H9 (cell line): ENCODE measurements around the gene OLFM4. TPM values are rescaled to one million over a fixed set of nuclear protein-coding genes. Genes with fewer than 3 reads are reported as not detected.

Experiments used
- DNase-seq: peaks from one replicate; pipeline ENCODE4 v3.0.0-alpha.2; 2017
- H2AFZ ChIP-seq: one replicate; pipeline ENCODE4 v1.6.1; 2013; ENCODE audit warnings: mild to moderate bottlenecking, low read length, control low read depth, moderate library complexity
- H2AK5ac ChIP-seq: 2 replicates; pipeline ENCODE4 v1.6.1; 2013; ENCODE audit warnings: low read length, control low read depth, mixed read lengths; ENCODE audit not compliant: insufficient read length
- H2BK120ac ChIP-seq: one replicate; pipeline ENCODE4 v1.6.1; 2013; ENCODE audit warnings: low read depth, mild to moderate bottlenecking, low read length, control low read depth, inconsistent platforms; ENCODE audit not compliant: poor library complexity, severe bottlenecking
- H2BK12ac ChIP-seq: 2 replicates; pipeline ENCODE4 v1.6.1; 2013; ENCODE audit warnings: low read length, control low read depth, mixed read lengths, low read depth; ENCODE audit not compliant: insufficient read length
- H2BK15ac ChIP-seq: 2 replicates; pipeline ENCODE4 v1.6.1; 2013; ENCODE audit warnings: low read depth, low read length, control low read depth
- H2BK20ac ChIP-seq: one replicate; pipeline ENCODE4 v1.6.1; 2013; ENCODE audit warnings: low read depth, mild to moderate bottlenecking, low read length, control low read depth, inconsistent platforms; ENCODE audit not compliant: poor library complexity, severe bottlenecking
- H2BK5ac ChIP-seq: 2 replicates; pipeline ENCODE4 v1.6.1; 2013; ENCODE audit warnings: low read length, control low read depth, mixed read lengths; ENCODE audit not compliant: insufficient read length
- H3K14ac ChIP-seq: 2 replicates; pipeline ENCODE4 v1.6.1; 2013; ENCODE audit warnings: low read length, control low read depth; ENCODE audit not compliant: insufficient read depth
- H3K18ac ChIP-seq: 2 replicates; pipeline ENCODE4 v1.6.1; 2013; ENCODE audit warnings: low read depth, mild to moderate bottlenecking, mixed read lengths, low read length, control low read depth; ENCODE audit not compliant: insufficient read length
- H3K23ac ChIP-seq: 2 replicates; pipeline ENCODE4 v1.6.1; 2013; ENCODE audit warnings: low read length, control low read depth, mixed read lengths, low read depth; ENCODE audit not compliant: insufficient read length
- H3K23me2 ChIP-seq: 2 replicates; pipeline ENCODE4 v1.6.1; 2013; ENCODE audit warnings: low read depth, mild to moderate bottlenecking, mixed read lengths, low read length, control low read depth; ENCODE audit not compliant: insufficient read length, poor library complexity, severe bottlenecking
- H3K27ac ChIP-seq: 2 replicates; pipeline ENCODE4 v1.5.1; 2013; ENCODE audit warnings: low read length, control low read depth, mixed read lengths, low read depth; ENCODE audit not compliant: insufficient read length
- H3K27me3 ChIP-seq: 2 replicates; pipeline ENCODE4 v1.6.1; 2013; ENCODE audit warnings: low read length, control low read depth, inconsistent platforms; ENCODE audit not compliant: insufficient read depth
- H3K4ac ChIP-seq: 2 replicates; pipeline ENCODE4 v1.6.1; 2013; ENCODE audit warnings: low read depth, mild to moderate bottlenecking, control low read depth, inconsistent platforms, low read length, moderate library complexity
- H3K4me1 ChIP-seq: 2 replicates; pipeline ENCODE4 v1.6.1; 2013; ENCODE audit warnings: low read length, control low read depth, inconsistent platforms; ENCODE audit not compliant: insufficient read depth
- H3K4me2 ChIP-seq: 2 replicates; pipeline ENCODE4 v1.6.1; 2013; ENCODE audit warnings: low read length, control low read depth, mixed read lengths; ENCODE audit not compliant: insufficient read length, insufficient read depth
- H3K56ac ChIP-seq: 2 replicates; pipeline ENCODE4 v1.6.1; 2013; ENCODE audit warnings: low read depth, mild to moderate bottlenecking, mixed read lengths, low read length, control low read depth; ENCODE audit not compliant: insufficient read length
- H3K79me1 ChIP-seq: 2 replicates; pipeline ENCODE4 v1.6.1; 2013; ENCODE audit warnings: low read depth, mild to moderate bottlenecking, moderate library complexity, low read length, control low read depth, inconsistent platforms; ENCODE audit not compliant: insufficient read depth, poor library complexity, severe bottlenecking
- H3K79me2 ChIP-seq: 2 replicates; pipeline ENCODE4 v1.6.1; 2013; ENCODE audit warnings: low read length, control low read depth, inconsistent platforms; ENCODE audit not compliant: insufficient read depth
- H3K9ac ChIP-seq: 2 replicates; pipeline ENCODE4 v1.6.1; 2013; ENCODE audit warnings: low read length, control low read depth, mixed read lengths; ENCODE audit not compliant: insufficient read length; ENCODE audit errors: extremely low read depth
- H3K9me3 ChIP-seq: one replicate; pipeline ENCODE4 v1.6.1; 2013; ENCODE audit warnings: low read depth, low read length, inconsistent platforms; ENCODE audit not compliant: control insufficient read depth
- H3T11ph ChIP-seq: one replicate; pipeline ENCODE4 v1.6.1; 2013; ENCODE audit warnings: mild to moderate bottlenecking, low read length, control low read depth, inconsistent platforms
- H4K20me1 ChIP-seq: one replicate; pipeline ENCODE4 v1.6.1; 2013; ENCODE audit not compliant: control insufficient read depth, insufficient read length, insufficient read depth
- H4K5ac ChIP-seq: 2 replicates; pipeline ENCODE4 v1.6.1; 2013; ENCODE audit warnings: low read depth, mild to moderate bottlenecking, mixed read lengths, low read length, control low read depth; ENCODE audit not compliant: insufficient read length
- H4K8ac ChIP-seq: replicated peaks from 2 replicates; pipeline ENCODE4 v1.6.1; 2013; ENCODE audit warnings: low read length, control low read depth, mixed read lengths, low read depth; ENCODE audit not compliant: insufficient read length
- H4K91ac ChIP-seq: 2 replicates; pipeline ENCODE4 v1.6.1; 2013; ENCODE audit warnings: low read depth, mild to moderate bottlenecking, moderate library complexity, mixed read lengths, low read length, control low read depth; ENCODE audit not compliant: insufficient read length
- H3K27ac Mint-ChIP-seq, 3 experiments: 2 replicates in 2 of 3; 3 replicates in 1 of 3; pipeline ENCODE4 v1.8.0; 2020 to 2021; ENCODE audit warnings: mixed read lengths in 3 of 3, mild to moderate bottlenecking in 1 of 3, moderate library complexity in 1 of 3
- H3K27me3 Mint-ChIP-seq: 2 replicates; pipeline ENCODE4 v1.8.0; 2021; ENCODE audit warnings: low read depth, mild to moderate bottlenecking, moderate library complexity, mixed read lengths
- H3K36me3 Mint-ChIP-seq, 3 experiments: 2 replicates in 2 of 3; 3 replicates in 1 of 3; pipeline ENCODE4 v1.8.0; 2020 to 2021; ENCODE audit warnings: low read depth in 3 of 3, mixed read lengths in 3 of 3; ENCODE audit not compliant: insufficient read depth in 1 of 3
- H3K4me1 Mint-ChIP-seq, 2 experiments: 2 replicates each; pipeline ENCODE4 v1.8.0; 2020; ENCODE audit warnings: mixed read lengths in 2 of 2
- H3K4me3 Mint-ChIP-seq, 2 experiments: 2 replicates in 1 of 2; 3 replicates in 1 of 2; pipeline ENCODE4 v1.8.0; 2020 to 2021; ENCODE audit warnings: mild to moderate bottlenecking in 2 of 2, mixed read lengths in 2 of 2, moderate library complexity in 1 of 2
- H3K9me3 Mint-ChIP-seq, 2 experiments: 2 replicates in 1 of 2; 3 replicates in 1 of 2; pipeline ENCODE4 v1.8.0; 2020; ENCODE audit warnings: mild to moderate bottlenecking in 2 of 2, mixed read lengths in 2 of 2, moderate library complexity in 1 of 2
- WGBS: extraction: QIAGEN DNeasy Blood & Tissue Kit; methylation state at CpG from one replicate; pipeline ENCODE4 v1.1.7; 2013; ENCODE audit warnings: missing lambda C conversion rate, low lambda C conversion rate, mixed read lengths; ENCODE audit not compliant: insufficient read length; ENCODE audit errors: extremely low coverage; 5-methylcytosine and 5-hydroxymethylcytosine counted together
- total RNA-seq: library from RNA; stranded (reverse); gene quantifications from 2 replicates; pipeline ENCODE4 v1.2.1, GENCODE V29; 2021
- TF ChIP-seq, protein P1 (sequence below): fragments of 200-600 bp; sonication (generic); conservative IDR thresholded peaks from 3 replicates; pipeline ENCODE4 v1.8.0; 2021; ENCODE audit warnings: antibody characterized with exemption, mild to moderate bottlenecking

The OLFM4 gene
- total RNA-seq, 1 experiment from 2014 or later, result not detected

DNA sequence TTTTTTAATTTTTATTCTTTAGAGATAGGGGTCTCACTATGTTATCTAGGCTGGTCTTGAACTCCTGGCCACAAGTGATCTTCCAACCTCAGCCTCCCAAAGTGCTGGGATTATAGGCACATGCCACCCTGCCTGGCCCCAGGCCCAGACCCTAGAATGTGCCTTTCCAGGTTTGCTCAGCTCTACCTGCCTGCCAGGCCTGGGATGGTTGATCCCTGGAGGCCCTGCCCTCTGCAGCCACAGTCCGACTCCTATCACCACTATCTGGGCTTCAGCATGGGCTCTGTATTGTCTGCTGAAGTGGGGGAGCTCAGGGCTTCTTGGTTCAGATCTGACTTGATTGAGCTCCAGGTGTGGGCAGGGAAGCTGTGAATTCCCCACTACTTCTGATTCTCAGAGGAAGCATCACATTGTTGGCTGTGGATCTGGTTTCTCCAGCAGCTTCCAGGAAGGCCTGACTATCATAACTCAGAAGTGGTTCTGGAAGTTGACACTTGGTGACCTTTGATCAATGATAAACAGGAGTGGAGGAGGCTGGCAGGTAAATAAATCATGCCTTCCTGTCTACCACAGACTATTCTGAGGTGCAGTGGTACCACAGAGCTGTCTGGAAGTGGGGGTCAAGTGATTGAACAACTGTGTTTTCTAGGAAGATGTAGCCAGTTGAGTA lies 71.9 kb downstream of the OLFM4 start:
- Mint-ChIP-seq H3K27ac (no peak overlapping the region), H3K27me3 (no peaks in the 10 kb centered on the region), H3K4me3 (no peak overlapping the region), H3K9me3 (peaks cover 0 to 5% of the 10 kb centered on the region in 2 experiments; a peak in 1 of 5 replicates), H3K36me3 (no peaks in the 10 kb centered on the region; a peak in 1 of 7 replicates), H3K4me1 (no peaks in the 10 kb centered on the region)
- Histone ChIP-seq H3K79me1 (no peaks in the 10 kb centered on the region), H2BK20ac (no peak overlapping the region), H2BK12ac (no peak overlapping the region), H4K5ac (no peak overlapping the region), H3K4me1 (no peaks in the 10 kb centered on the region), H3K23ac (no peak overlapping the region), H4K91ac (no peak overlapping the region), H3K9ac (no peak overlapping the region), H3T11ph (no peak overlapping the region), H2BK120ac (no peak overlapping the region), H3K79me2 (no peaks in the 10 kb centered on the region), H3K27ac (no peak overlapping the region), H3K27me3 (no peaks in the 10 kb centered on the region), H3K4ac (no peak overlapping the region), H2AK5ac (no peak overlapping the region), H3K18ac (no peak overlapping the region), H3K23me2 (no peaks in the 10 kb centered on the region), H4K8ac (no peak overlapping the region), H3K14ac (no peak overlapping the region), H4K20me1 (no peaks in the 10 kb centered on the region), H3K9me3 (no peaks in the 10 kb centered on the region), H2BK5ac (no peak overlapping the region), H2BK15ac (no peak overlapping the region), H3K4me2 (no peak overlapping the region), H2AFZ (no peak overlapping the region), H3K56ac (no peak overlapping the region)
- TF ChIP-seq, protein P1, sequence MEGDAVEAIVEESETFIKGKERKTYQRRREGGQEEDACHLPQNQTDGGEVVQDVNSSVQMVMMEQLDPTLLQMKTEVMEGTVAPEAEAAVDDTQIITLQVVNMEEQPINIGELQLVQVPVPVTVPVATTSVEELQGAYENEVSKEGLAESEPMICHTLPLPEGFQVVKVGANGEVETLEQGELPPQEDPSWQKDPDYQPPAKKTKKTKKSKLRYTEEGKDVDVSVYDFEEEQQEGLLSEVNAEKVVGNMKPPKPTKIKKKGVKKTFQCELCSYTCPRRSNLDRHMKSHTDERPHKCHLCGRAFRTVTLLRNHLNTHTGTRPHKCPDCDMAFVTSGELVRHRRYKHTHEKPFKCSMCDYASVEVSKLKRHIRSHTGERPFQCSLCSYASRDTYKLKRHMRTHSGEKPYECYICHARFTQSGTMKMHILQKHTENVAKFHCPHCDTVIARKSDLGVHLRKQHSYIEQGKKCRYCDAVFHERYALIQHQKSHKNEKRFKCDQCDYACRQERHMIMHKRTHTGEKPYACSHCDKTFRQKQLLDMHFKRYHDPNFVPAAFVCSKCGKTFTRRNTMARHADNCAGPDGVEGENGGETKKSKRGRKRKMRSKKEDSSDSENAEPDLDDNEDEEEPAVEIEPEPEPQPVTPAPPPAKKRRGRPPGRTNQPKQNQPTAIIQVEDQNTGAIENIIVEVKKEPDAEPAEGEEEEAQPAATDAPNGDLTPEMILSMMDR, result no peak
- no CpG with 5 or more reads among the region's 1 CpG for WGBS
- DNase-seq, result no peak

Other genes starting within 250 kb of the OLFM4 start
- gene PCDH8, start 180.2 kb upstream of the OLFM4 start, total RNA-seq, result 2.1 and 3.2 TPM in 2 replicates